Stimulated activated naive CD8-positive, alpha-beta T cell treated with anti-CD3 and anti-CD28 coated beads, Interleukin-15, amount 100 ng/mL, for 72 hours (primary cell): ENCODE results near the gene PCBP1.
"Not testable (repeated sequence)": the region's sequence is repeated elsewhere in the genome, so short reads cannot be mapped to it uniquely, and the experiment has no call there.

Experiments
- ATAC-seq: fragments of 150-1000 bp; cut with Tn5 transposase; 2 replicates; pipeline ENCODE4 v1.10.0; 2021; ENCODE audit warnings: mild to moderate bottlenecking, moderate library complexity
- DNase-seq, 2 donors: peaks; one replicate each; pipeline ENCODE4 v3.0.0; 2021 to 2022
- H3K27ac Mint-ChIP-seq, 2 donors: one replicate each; pipeline ENCODE4 v1.8.0; 2022; ENCODE audit warnings: mild to moderate bottlenecking in 2 of 2, mixed read lengths in 2 of 2, moderate library complexity in 2 of 2
- H3K27me3 Mint-ChIP-seq: one replicate; pipeline ENCODE4 v1.8.0; 2022; ENCODE audit warnings: mixed read lengths
- H3K4me1 Mint-ChIP-seq: one replicate; pipeline ENCODE4 v1.8.0; 2022; ENCODE audit warnings: mild to moderate bottlenecking, mixed read lengths
- H3K4me3 Mint-ChIP-seq, 2 donors: one replicate each; pipeline ENCODE4 v1.8.0; 2022; ENCODE audit warnings: mild to moderate bottlenecking in 2 of 2, mixed read lengths in 2 of 2, moderate library complexity in 1 of 2
- H3K9me3 Mint-ChIP-seq, 2 donors: one replicate each; pipeline ENCODE4 v1.8.0; 2022; ENCODE audit warnings: mixed read lengths in 2 of 2

PCBP1 gene

DNA sequence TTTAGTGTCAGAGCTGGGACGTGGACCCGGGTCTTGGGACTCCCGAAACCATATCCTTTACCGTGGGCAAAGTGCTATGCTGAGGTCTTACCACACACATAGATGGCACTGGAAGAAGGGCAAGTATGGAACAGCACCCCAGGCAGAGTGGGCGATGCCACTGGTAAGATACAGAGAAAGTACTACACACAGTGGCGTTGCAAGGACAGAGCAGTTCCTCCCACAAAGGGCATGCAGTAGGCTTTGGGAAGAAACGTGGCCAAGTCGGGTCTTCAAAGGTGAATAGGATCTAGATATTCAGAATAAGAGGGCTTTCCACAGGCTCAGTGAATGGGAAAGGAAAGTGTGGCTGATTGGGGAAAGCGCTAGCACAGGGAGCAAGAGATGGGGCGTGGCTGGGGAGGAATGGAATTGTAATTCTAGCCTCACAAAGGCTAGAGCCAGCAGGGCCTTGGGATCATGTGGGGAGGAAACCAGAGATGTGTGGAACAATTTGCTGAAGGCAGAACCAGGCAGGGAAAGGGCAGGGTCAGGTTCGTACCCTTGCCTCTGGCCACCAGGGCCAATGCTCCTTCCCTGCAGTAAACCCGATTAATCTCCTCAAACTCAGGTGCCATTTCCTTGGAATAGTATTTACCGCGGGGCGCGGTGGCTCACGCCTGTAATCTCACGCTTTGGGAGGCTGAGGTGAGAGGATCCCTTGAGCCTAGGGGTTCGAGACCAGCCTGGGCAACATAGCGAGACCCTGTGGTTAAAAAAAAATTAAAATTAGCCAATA, 36.0 kb downstream of the PCBP1 start:
- no peak for DNase-seq
- H3K27ac Mint-ChIP-seq: peak overlapping the region; percentile 100

GRCh38 chr2:70123829-70124116, 36.5 kb downstream of the PCBP1 start:
- Mint-ChIP-seq H3K4me3 (peak overlapping the region; percentile 92 to 98), H3K9me3 (no peaks in the 10 kb centered on the region), H3K27ac (peak overlapping the region; percentile 100), H3K4me1 (peaks cover 80% of the 10 kb centered on the region), H3K27me3 (no peaks in the 10 kb centered on the region)
- DNase-seq (no peak), ATAC-seq (peak; percentile 33)

More for the DNA sequence above, 36.0 kb downstream of the PCBP1 start:
- H3K4me3 Mint-ChIP-seq: peak overlapping the region; percentile 92 to 98
- no peaks in the 10 kb centered on the region for H3K9me3 Mint-ChIP-seq
- no peak for ATAC-seq
- no peaks in the 10 kb centered on the region for H3K27me3 Mint-ChIP-seq
- H3K4me1 Mint-ChIP-seq: peaks cover 79% of the 10 kb centered on the region

- peak overlapping the region; percentile 92 to 98 for H3K4me3 Mint-ChIP-seq
- H3K27ac Mint-ChIP-seq: peak overlapping the region; percentile 100
- H3K9me3 Mint-ChIP-seq: no peaks in the 10 kb centered on the region
- no peaks in the 10 kb centered on the region for H3K27me3 Mint-ChIP-seq
- H3K4me1 Mint-ChIP-seq: peaks cover 76% of the 10 kb centered on the region
- peak; percentile 62 to 67 for DNase-seq
- peak; percentile 67 for ATAC-seq
Measured at GRCh38 chr2:70124983-70125480, 37.8 kb downstream of the PCBP1 start.

DNA sequence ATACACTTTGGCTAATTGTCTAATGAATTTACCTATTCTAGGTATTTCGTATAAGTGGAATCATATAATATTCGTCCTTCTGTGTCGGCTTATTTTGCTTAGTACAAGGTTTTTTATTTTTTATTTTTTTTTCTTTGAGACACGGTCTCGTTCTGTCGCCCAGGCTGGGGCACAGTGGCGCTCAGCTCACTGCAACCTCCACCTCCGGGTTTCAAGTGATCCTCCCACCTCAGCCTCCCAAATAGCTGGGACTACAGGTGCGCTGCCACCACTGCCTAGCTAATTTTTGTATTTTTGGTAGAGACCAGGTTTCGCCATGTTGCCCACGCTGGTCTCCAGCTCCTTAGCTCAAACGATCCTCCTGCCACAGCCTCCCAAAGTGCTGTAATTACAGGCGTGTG, 38.2 kb downstream of the PCBP1 start:
- Mint-ChIP-seq H3K9me3 (no peaks in the 10 kb centered on the region), H3K27ac (peak overlapping the region; percentile 100), H3K4me1 (peaks cover 80% of the 10 kb centered on the region), H3K4me3 (peak overlapping the region; percentile 92 to 98), H3K27me3 (no peaks in the 10 kb centered on the region)
- ATAC-seq (no peak), DNase-seq (no peak)

- peak overlapping the region; percentile 92 to 98 for H3K4me3 Mint-ChIP-seq
- no peak for ATAC-seq
- peak overlapping the region; percentile 100 for H3K27ac Mint-ChIP-seq
- no peak for DNase-seq
- H3K4me1 Mint-ChIP-seq: peaks cover 83% of the 10 kb centered on the region
- no peaks in the 10 kb centered on the region for H3K27me3 Mint-ChIP-seq
- H3K9me3 Mint-ChIP-seq: no peaks in the 10 kb centered on the region
Measured at GRCh38 chr2:70126413-70126812, 39.1 kb downstream of the PCBP1 start.

DNA sequence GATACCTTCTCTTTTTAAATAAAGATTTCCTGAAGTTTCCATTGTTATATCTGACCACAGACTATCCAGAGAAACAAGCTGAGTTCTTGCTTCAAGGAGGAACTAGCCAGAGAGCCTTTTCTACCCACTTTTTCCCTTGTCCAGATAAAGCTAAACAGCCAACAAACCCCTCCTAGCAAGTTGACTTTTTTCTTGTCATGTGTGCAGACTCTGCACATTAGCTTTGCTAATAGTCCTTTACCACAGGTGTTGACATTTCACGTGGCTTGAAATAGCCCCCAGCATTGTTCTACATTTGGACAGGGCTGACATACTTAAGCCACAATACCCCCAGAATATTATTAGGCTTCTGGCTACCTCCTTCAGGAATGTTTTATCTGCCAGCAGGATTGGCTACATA, 40.7 kb downstream of the PCBP1 start:
- Mint-ChIP-seq H3K4me1 (peaks cover 78% of the 10 kb centered on the region), H3K27me3 (no peaks in the 10 kb centered on the region), H3K9me3 (no peaks in the 10 kb centered on the region), H3K27ac (peak overlapping the region in 1 of 2 donors; percentile 27), H3K4me3 (peak overlapping the region in 1 of 2 donors; percentile 40)
- DNase-seq: no peak
- ATAC-seq: no peak

DNA sequence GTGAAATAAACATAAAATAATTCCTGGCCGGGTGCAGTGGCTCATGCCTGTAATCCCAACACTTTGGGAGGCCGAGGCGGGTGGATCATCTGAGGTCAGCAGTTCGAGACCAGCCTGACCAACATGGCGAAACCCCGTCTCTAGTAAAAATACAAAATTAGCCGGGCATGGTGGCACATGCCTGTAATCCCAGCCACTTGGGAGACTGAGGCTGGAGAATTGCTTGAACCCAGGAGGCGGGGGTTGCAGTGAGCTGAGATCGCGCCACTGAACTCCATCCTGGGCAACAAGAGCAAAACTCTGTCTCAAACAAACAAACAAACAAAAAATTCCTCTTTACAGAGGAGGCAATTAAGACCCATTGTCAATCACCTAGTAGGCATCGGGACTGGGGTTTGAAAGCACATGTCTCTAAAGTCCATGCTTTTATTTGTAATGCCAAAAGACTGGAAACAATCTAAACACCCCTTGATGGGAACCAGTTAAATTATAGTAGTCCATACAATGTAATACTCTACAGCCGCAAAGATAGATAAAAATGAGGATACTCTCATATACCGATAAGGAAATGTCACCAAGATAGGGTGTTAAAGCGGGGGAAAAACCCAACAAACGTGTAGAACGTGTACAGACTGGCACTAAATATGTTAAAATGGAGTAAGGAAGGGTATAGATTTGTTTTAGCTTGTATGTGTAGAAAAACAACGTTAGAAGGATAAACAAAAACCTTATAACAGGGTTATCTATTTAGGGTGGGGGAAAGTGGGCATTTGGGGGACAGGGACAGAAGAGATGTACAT, 44.3 kb downstream of the PCBP1 start:
- not testable (repeated sequence) for DNase-seq, ATAC-seq, H3K27me3 Mint-ChIP-seq, H3K9me3 Mint-ChIP-seq
- Mint-ChIP-seq H3K4me3 (peak overlapping the region; percentile 64 to 90), H3K4me1 (peaks cover 89% of the 10 kb centered on the region), H3K27ac (peak overlapping the region; percentile 83 to 93)

DNA sequence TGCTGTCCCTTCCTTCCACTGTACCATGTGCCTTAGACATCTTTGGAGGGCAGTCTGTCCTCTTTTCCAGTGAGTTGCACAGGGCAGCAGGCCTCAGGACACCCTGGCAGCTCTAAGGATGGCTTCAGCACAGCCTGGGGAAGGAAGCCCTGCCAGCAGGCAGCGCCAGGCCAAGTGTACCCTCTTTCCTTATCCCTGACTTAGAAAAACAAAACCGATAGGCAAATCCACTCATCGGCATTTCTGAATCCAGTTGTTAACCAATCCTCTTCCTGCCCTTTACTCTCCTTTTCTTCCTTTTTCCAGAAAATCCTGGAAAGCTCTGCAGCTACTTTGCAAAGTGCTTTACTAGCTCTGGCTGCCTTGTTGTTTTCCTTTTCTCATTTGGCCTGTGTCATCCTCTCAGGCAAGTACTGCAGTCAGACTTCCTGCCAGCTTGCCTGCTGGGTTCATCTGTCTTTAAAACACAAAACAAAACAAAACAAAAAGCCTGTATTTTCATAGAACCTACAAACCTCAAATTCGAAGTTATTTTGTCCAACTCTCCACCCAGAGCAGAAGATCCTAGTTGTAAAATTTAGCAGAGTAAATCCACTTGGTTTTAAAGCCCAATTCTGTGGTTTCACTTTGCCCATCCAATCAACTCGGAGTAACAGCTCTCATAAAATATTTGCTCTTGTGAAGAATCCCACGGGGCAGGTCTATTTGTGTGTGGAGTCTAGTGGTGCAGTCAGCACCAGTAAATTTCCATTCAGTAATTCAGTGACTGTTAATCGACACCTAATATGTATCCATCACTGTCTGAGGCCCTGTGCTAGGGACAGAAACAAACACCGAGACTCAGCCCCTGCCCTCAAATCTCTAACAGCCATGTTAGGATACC, 45.2 kb downstream of the PCBP1 start:
- H3K4me1 Mint-ChIP-seq: peaks cover 89% of the 10 kb centered on the region
- peak overlapping the region; percentile 93 to 98 for H3K27ac Mint-ChIP-seq
- peak overlapping the region; percentile 82 to 90 for H3K4me3 Mint-ChIP-seq
- ATAC-seq: peak; percentile 73
- peak in 1 of 2 donors; percentile 60 for DNase-seq
- no peaks in the 10 kb centered on the region for H3K9me3 Mint-ChIP-seq
- no peaks in the 10 kb centered on the region for H3K27me3 Mint-ChIP-seq

- Mint-ChIP-seq H3K4me1 (peaks cover 89% of the 10 kb centered on the region), H3K27me3 (no peaks in the 10 kb centered on the region), H3K27ac (peak overlapping the region; percentile 93 to 98), H3K9me3 (no peaks in the 10 kb centered on the region), H3K4me3 (peak overlapping the region; percentile 82 to 90)
- DNase-seq (no peak), ATAC-seq (no peak)
Measured at GRCh38 chr2:70133127-70133452, 45.8 kb downstream of the PCBP1 start.

- ATAC-seq: peak; percentile 59
- peak overlapping the region; percentile 82 to 90 for H3K4me3 Mint-ChIP-seq
- no peaks in the 10 kb centered on the region for H3K9me3 Mint-ChIP-seq
- peak in 1 of 2 donors; percentile 49 for DNase-seq
- no peaks in the 10 kb centered on the region for H3K27me3 Mint-ChIP-seq
- H3K4me1 Mint-ChIP-seq: peaks cover 88% of the 10 kb centered on the region
- H3K27ac Mint-ChIP-seq: peak overlapping the region; percentile 93 to 98
Measured at GRCh38 chr2:70133491-70134322, 46.4 kb downstream of the PCBP1 start.

DNA sequence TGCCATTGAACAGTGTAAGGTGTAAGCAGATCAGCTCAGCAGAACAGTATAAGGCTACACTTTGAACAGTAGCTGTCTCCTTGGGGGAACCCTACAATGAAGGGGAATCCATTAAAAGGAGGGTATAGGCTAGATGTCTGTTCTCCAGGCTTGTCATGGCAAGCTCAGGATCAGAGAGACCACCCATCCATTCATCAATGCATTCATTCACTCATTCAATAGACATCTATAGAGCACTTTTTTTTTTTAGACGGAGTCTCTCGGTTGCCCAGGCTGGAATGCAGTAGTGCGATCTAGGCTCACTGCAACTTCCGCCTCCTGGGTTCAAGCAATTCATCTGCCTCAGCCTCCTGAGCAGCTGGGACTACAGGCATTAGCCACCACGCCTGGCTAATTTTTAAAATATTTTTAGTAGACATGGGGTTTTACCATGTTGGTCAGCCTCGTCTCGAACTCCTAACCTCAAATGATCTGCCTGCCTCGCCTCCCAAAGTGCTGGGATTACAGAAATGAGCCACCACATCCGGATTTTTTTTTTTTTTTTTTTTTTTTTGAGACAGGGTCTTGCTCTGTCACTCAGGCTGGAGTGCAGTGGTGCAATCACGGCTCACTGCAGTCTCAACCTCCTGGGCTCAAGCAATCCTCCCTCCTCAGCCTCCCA, 47.2 kb downstream of the PCBP1 start:
- not testable (repeated sequence) for DNase-seq, H3K9me3 Mint-ChIP-seq, ATAC-seq, H3K27me3 Mint-ChIP-seq
- Mint-ChIP-seq H3K27ac (peak overlapping the region; percentile 93 to 98), H3K4me1 (peaks cover 93% of the 10 kb centered on the region), H3K4me3 (peak overlapping the region; percentile 84 to 90)
